ENCODE data around the gene EXOC2. TPM values are rescaled to one million over a fixed set of nuclear protein-coding genes. Genes with fewer than 3 reads are reported as not detected.

The EXOC2 gene
- total and polyA plus RNA-seq, 2 of the 13 experiments (the other 11 are each of a cell fraction or from before 2014, with no cell fraction given), result 12.6 to 22.9 TPM

- intact Hi-C loops (cut with micrococcal nuclease; ENCODE audit: unreplicated experiment) (no loop called here), in situ Hi-C loops (cut with HindIII; ENCODE audit: extremely low pct_ligation_motif_present, low pct_unique_long_range_greater_than_20kb) (no loop called here)
- H3K27ac ChIP-seq (ENCODE audit: extremely low read length, insufficient read depth, low read length), result no peak overlapping the region
- H3K4me2 ChIP-seq (ENCODE audit: low read depth, low read length), result no peak overlapping the region
- ATAC-seq, result no peak
- no peaks in the 10 kb centered on the region for H3K9me3 ChIP-seq (ENCODE audit: low read length)
- no peak overlapping the region for H3K4me3 ChIP-seq (replicated peaks in 1 of 3; ENCODE audit: insufficient read depth in 1 of 3, low read depth in 2 of 3, low read length in 3 of 3)
- no TSS peak for BruUV-seq (replicated peaks)
- no peak for DNase-seq (ENCODE audit: low spot score)
- no peak overlapping the region for H3K9ac ChIP-seq (ENCODE audit: insufficient read depth, low read depth, low read length)
- 95% methylated on average over 6 of the region's 6 CpGs for WGBS (ENCODE audit: low lambda C conversion rate)
- peaks cover 2 to 8% of the 10 kb centered on the region in 2 experiments; a peak in 4 of 5 replicates for H3K36me3 ChIP-seq (replicated peaks in 1 of 2; ENCODE audit: control insufficient read depth in 1 of 2, insufficient read depth in 2 of 2, low read length in 2 of 2)
- POLR2A ChIA-PET, result no interaction called here
- CTCF ChIA-PET (ENCODE audit: low intra/inter-chr PET ratio, low total read pairs), result no interaction called here
- no peak for FAIRE-seq
- TF ChIP-seq THYN1 (CRISPR knock-in tag; IDR thresholded peaks at IDR 0.05; ENCODE audit: borderline replicate concordance, low read depth) (no peak), HDAC1 (CRISPR knock-in tag; IDR thresholded peaks at IDR 0.05) (no peak), ZNF709 (CRISPR knock-in tag; IDR thresholded peaks at IDR 0.05) (no peak), HIVEP1 (CRISPR knock-in tag; IDR thresholded peaks at IDR 0.05) (no peak), NCOA2 (CRISPR knock-in tag; IDR thresholded peaks at IDR 0.05) (no peak), ZNF644 (CRISPR knock-in tag; IDR thresholded peaks at IDR 0.05; ENCODE audit: low read depth) (no peak), MED8 (CRISPR knock-in tag; IDR thresholded peaks at IDR 0.05; ENCODE audit: insufficient replicate concordance) (no peak), ZNF512B (CRISPR knock-in tag; IDR thresholded peaks at IDR 0.05; ENCODE audit: borderline replicate concordance) (no peak), RORA (CRISPR knock-in tag; IDR thresholded peaks at IDR 0.05) (no peak), ZNF264 (CRISPR knock-in tag; IDR thresholded peaks at IDR 0.05) (no peak)
- TF ChIP-seq, protein P1, sequence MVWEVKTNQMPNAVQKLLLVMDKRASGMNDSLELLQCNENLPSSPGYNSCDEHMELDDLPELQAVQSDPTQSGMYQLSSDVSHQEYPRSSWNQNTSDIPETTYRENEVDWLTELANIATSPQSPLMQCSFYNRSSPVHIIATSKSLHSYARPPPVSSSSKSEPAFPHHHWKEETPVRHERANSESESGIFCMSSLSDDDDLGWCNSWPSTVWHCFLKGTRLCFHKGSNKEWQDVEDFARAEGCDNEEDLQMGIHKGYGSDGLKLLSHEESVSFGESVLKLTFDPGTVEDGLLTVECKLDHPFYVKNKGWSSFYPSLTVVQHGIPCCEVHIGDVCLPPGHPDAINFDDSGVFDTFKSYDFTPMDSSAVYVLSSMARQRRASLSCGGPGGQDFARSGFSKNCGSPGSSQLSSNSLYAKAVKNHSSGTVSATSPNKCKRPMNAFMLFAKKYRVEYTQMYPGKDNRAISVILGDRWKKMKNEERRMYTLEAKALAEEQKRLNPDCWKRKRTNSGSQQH (CRISPR knock-in tag; IDR thresholded peaks at IDR 0.05; ENCODE audit: low read depth), result no peak
- TF ChIP-seq, protein P2, sequence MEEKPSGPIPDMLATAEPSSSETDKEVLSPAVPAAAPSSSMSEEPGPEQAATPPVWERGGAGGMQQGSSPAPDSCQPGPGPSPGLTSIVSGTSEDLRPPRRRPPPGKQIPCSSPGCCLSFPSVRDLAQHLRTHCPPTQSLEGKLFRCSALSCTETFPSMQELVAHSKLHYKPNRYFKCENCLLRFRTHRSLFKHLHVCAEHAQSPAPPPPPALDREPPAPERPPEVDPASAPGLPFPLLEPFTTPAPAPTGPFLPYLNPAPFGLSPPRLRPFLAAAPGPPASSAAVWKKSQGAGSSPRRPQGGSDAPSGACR (CRISPR knock-in tag; IDR thresholded peaks at IDR 0.05), result no peak
- TF ChIP-seq, protein P3, sequence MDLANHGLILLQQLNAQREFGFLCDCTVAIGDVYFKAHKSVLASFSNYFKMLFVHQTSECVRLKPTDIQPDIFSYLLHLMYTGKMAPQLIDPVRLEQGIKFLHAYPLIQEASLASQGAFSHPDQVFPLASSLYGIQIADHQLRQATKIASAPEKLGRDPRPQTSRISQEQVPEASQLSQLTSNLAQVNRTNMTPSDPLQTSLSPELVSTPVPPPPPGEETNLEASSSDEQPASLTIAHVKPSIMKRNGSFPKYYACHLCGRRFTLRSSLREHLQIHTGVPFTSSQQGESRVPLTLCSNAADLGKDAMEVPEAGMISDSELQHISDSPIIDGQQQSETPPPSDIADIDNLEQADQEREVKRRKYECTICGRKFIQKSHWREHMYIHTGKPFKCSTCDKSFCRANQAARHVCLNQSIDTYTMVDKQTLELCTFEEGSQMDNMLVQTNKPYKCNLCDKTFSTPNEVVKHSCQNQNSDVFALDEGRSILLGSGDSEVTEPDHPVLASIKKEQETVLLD (CRISPR knock-in tag; IDR thresholded peaks at IDR 0.05; ENCODE audit: low read depth), result no peak
- no peaks in the 10 kb centered on the region for H3K4me1 ChIP-seq (ENCODE audit: insufficient read depth, low read length)
- H3K27me3 ChIP-seq (ENCODE audit: control insufficient read depth in 1 of 2, insufficient read depth in 2 of 2, low read length in 2 of 2), result no peaks in the 10 kb centered on the region
- H4K20me1 ChIP-seq (ENCODE audit: insufficient read depth, low read length), result no peaks in the 10 kb centered on the region
- no peak overlapping the region for H2AFZ ChIP-seq (ENCODE audit: low read length)
- H3K79me2 ChIP-seq (ENCODE audit: insufficient read depth, low read length), result no peaks in the 10 kb centered on the region
These were observed 201.7 kb downstream of the EXOC2 start for GRCh38 chr6:491233-491632.

All from HepG2 (cell line).